Dedifferentiated amniotic fluid mesenchymal stem cell (primary cell): ENCODE measurements around the gene PIGU.
A peak's percentile ranks its signal among the peaks of the same experiment; 100 is the strongest.

ENCODE experiments used
- DNase-seq: peaks from one replicate; pipeline ENCODE4 v3.0.0-alpha.2; 2016; ENCODE audit errors: extremely low spot score

PIGU gene

DNA sequence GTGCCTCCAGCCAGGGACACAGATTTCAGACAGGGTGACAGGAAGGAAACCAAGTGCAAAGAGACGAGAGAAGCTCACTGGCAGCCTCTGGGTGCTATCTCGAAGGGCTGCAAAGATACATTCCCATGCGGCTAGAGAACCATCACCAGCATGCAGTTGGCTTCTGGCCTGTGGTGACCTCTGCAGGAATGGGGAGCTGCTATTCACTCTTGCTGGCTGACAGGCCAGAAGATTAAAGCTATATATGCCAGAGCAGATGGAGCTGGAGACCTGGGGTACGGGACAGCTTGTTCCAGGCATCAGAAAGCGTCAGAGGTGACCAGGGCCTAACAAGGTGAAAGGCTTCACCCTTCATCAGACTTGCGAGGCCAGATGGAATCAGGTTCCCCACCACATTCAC lies 98.4 kb downstream of the PIGU start:
- DNase-seq: no peak

- no peak for DNase-seq
Observed at GRCh38 chr20:34578025-34578424, 98.9 kb downstream of the PIGU start.

DNA sequence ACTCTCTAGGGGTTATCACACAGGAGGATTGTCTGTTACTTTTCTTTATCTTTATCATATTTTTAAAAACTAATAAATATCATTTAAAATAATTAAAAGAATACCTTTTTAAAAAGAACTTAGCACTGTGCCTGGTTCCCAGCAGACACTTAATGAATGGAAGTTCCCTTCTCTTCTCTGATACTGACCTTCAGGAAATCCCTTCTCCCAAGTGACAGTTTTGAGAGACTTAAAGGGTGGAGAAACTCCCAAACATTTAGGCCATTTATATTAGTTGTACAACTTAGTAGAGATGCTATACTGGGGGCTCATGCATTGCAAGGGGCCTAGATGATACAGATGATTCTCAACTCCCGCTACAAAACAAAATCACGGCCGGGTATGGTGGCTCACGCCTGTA lies 99.8 kb downstream of the PIGU start:
- DNase-seq: no peak

DNA sequence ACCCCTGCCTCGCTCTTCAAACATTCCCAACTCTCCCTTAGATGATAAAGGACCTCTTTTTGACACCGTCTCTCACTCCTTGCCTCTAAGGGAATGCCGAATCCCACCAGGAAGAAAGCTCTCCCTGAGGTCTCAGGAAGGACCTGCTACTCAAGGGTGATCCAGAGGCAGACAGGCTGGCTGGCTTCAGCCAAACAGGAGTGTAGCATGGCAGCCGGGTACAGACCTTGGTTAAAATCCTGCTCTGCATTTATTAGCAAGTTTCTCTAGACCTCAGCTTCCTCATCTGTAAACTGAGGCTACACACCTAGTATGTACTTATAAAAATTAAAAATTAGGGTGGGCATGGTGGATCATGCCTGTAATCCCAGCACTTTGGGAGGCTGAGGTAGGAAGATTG lies 101.1 kb downstream of the PIGU start:
- DNase-seq: no peak

DNA sequence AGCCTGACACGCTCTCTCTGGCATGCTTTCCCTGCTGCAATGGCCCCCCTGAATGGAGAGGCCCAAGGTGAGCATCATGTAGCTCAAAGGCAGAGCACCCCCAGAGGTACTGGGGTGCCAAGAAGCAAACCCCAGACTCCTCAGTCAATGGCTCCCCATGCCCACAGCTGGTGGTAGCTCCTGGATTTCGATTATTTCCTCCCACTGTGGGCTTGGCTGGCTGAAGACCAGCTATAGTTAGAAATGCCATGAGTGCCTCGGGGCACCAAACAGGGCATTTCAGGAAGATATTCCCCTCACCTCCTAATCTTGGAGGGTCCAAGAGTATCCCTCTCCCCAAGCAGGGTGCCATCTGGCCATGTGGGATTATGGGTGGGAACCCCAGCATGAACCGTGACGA lies 101.6 kb downstream of the PIGU start:
- no peak for DNase-seq

- DNase-seq: no peak
Observed at GRCh38 chr20:34574861-34575260, 102.0 kb downstream of the PIGU start.

GRCh38 chr20:34574426-34574825 lies 102.5 kb downstream of the PIGU start:
- DNase-seq: no peak

DNA sequence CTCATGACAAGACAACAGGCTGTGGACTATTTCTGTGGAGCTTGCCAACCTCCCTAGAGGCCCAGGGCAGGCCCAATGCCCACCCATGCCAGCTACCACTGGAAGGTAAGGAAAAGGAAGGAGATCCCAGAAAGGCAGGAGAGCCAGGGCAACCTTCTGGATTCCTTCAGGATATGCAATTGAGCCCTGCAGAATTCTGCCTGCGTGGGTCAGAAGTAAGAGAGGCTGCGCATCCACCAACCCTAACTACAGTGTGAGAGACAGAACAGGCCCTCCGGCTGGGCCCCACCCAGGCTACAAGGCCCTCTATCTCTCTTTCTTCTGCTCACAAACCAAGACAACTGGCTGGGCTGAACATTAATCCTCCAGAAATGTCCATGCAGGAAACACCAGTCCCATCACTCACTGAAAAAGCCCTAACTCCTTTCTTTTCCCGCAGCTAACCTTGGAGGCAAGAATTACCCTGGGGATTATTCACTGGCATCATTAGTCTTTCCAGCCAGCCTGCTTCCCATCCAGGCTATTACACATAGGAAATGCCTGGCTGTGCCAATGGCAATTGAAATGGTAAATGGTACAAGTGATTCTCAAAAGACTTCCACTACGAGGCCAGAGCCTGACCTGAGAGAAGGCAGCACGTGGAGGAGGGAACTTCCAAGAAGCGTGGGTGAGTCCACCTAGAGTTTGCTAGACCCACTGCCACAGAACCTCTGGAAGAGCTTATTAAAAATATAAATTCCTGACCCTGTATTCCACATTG lies 103.2 kb downstream of the PIGU start:
- DNase-seq: no peak

- DNase-seq: no peak
Observed at GRCh38 chr20:34571753-34572152, 105.1 kb downstream of the PIGU start.

DNA sequence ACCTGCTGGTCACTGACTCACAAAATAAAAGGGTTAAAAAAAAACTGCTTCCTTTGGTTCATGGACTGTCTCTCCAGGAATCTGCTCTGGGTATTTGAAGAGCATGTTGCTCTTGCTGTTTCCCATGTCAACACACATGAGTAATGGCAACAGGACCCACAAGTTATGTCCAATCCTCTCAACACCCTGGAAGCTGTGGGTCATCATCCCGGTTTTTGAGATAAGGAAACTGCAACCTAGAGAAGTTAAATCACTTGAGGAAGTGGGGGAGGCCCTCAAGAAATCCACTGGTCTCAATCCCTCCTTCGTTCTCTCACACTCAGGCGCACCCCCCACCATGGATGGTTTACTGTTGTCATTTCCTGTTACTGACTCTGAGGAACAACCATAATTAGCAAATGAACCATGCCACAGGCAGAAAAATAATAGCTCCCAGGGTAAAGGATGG lies 106.0 kb downstream of the PIGU start:
- no peak for DNase-seq

GRCh38 chr20:34569598-34569997 lies 107.3 kb downstream of the PIGU start:
- no peak for DNase-seq

DNA sequence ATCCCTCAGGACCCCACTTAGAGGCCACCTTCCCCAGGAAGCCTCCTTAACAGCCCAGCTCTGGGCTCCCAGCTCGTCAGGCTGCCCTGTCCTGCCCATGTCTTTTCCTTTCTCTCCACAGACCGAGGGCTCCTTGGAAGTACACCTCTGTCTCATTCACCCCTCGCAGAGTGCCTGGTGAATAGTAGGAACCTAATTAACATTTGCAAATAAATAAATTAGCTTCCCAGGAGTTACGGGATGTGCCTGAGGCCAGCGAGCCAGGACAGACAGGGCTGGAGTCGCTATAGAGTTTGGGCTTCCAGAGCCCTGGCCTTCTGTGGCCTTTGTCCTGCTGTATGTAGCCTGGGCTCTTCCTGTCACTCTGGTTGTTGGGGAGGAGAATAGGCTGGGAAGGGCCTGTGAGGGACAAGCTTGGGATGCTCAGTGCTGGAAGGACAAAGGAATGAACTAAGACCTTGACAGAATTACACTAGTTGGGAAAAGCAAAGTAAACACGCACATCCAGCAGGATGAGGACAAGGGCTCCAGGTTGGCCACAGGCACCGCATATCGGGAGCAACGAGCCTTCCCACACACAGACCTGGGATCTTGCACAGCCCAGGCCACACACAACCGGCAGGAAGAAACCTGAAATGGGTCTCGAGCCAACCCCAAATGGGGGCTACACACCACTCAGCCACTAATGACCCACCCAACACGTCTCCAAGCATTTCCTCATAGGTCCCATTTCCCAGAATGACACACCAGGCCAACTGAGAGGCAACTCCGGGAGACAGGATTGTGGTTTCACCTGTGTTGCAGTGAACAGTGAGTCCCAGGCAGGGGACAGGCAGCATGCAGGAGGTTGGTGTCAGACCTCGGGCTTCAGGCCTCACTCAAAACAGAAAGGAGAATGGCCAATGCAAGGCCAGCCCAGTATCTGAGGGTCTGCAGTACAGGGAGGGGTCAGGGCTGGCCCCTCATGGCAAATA lies 108.7 kb downstream of the PIGU start:
- DNase-seq: no peak

- no peak for DNase-seq
Observed at GRCh38 chr20:34566978-34567891, 109.7 kb downstream of the PIGU start.

DNA sequence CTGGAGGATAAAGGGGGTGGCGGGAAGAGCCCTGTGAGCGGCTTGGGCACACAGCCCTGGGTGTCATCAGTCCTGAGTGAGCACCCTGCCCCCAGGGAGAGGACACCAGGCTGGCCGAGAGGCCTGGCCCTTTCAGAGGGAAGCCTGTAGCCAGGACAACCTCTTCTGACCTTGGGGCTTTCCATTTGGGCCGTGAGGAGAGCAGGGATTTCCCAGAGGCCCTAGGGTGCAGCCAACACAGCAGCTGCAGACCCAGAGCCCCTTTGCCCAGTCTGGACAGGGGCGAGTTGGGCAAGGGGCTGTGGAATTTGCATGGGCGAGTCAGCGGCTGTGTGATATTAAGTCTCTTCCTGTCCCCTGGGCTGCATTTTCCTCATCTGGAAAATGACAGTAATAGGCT lies 112.1 kb downstream of the PIGU start:
- no peak for DNase-seq

- no peak for DNase-seq
Observed at GRCh38 chr20:34562641-34563040, 114.3 kb downstream of the PIGU start.

- DNase-seq: no peak
Observed at GRCh38 chr20:34561661-34562060, 115.2 kb downstream of the PIGU start.

DNA sequence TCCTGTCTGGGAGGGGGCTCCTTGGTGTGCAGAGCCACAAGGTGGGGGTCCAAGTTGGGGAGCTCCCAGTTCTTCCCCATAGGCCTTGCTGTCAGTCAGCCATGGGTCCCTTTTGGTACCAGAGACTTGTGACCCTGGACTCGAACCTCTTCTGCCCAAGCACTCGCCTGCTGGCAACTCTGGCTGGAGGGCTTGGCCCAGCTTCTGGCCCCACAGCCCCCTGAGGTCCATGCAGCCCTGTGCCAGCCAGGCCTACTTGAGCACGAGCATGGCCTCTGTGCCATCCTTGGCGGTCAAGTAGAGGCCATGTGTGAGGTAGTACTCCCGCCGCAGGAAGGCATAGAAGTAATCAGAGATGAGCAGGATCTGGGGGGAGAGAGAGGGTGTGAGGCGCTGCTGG lies 116.3 kb downstream of the PIGU start:
- DNase-seq: no peak

GRCh38 chr20:34560141-34560523 lies 116.8 kb downstream of the PIGU start:
- DNase-seq: no peak

DNA sequence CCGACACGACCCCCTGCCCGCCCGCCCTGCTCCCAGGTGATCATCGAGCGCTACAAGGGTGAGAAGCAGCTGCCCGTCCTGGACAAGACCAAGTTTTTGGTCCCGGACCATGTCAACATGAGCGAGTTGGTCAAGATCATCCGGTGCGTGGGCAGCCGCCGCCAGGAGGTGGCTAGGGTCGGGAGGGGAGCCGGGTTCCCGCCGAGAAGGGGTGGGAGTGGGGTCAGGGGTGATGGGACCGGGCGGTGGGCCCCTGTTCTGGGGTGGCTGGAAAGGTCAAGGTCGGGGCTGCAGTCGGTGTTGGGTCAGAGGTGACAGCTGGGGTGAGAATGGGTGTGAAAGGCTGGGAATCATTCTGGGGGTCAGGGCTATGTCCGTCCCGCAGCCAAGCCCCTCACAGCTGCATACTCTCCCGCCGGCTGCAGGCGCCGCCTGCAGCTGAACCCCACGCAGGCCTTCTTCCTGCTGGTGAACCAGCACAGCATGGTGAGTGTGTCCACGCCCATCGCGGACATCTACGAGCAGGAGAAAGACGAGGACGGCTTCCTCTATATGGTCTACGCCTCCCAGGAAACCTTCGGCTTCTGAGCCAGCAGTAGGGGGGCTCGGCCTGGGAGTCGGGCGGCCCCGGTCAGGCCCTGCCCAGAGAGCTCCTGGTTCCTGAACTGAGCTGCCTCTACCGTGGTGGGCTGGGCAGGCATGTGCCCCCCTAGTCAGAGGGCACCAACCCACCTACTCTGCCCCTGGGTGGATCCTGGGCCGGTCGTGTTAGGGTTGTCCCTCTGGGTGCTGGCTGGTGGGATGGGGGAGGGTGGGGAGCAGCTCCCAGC lies 117.4 kb downstream of the PIGU start:
- no peak for DNase-seq

GRCh38 chr20:34558320-34559218 lies 118.3 kb downstream of the PIGU start, which contains the start of gene MAP1LC3A:
TSS of gene MAP1LC3A (plus strand) at chr20:34558718. CDS start at chr20:34558869, 151 bp downstream.
- DNase-seq: peak; percentile 94
